CD1c-positive myeloid dendritic cell (primary cell): Measurements from ENCODE around the gene CCDC150.
A peak's percentile ranks its signal among the peaks of the same experiment; 100 is the strongest.
"Not testable (repeated sequence)": the region's sequence is repeated elsewhere in the genome, so short reads cannot be mapped to it uniquely, and the experiment has no call there.

ENCODE experiments used
- DNase-seq: peaks from one replicate; pipeline ENCODE4 v3.0.0-alpha.2; 2016; ENCODE audit errors: extremely low spot score

Gene CCDC150

DNA sequence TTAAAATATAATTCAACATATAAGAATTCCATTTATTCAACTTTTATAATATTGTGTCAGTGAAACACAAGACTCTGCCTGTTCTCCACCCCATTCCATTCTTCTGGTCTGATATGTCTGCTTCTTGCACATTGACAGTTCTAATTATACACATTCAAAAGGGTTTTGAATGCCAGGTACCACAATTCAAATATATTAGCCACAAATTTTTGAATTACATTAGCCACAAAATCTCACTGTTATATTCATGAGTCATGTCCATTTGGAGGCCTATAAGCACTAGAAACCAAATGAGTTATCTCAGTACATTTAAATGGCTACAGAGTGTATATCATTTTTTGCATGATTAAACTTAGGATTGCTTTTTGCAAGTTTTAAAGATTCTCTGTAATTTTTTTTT lies 72.1 kb downstream of the CCDC150 start:
- DNase-seq: no peak

DNA sequence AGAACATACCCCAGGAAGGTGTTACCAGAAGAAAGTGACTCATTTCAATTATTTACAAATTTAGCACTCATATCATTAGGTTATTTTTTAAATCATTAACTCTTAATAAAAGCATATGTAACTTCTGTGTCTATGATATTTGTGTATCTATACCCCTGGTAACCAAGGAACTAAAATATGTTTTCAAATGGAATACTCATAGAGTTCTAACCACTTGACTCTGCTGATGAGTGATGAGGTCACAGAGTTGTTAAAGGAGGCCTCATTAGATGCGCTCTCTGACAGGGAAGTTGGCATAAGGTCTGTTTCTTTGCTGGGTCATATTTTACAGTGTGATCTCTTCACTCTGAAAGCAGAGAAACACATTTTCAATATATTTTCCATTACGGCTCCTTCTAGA lies 73.4 kb downstream of the CCDC150 start:
- no peak for DNase-seq

DNA sequence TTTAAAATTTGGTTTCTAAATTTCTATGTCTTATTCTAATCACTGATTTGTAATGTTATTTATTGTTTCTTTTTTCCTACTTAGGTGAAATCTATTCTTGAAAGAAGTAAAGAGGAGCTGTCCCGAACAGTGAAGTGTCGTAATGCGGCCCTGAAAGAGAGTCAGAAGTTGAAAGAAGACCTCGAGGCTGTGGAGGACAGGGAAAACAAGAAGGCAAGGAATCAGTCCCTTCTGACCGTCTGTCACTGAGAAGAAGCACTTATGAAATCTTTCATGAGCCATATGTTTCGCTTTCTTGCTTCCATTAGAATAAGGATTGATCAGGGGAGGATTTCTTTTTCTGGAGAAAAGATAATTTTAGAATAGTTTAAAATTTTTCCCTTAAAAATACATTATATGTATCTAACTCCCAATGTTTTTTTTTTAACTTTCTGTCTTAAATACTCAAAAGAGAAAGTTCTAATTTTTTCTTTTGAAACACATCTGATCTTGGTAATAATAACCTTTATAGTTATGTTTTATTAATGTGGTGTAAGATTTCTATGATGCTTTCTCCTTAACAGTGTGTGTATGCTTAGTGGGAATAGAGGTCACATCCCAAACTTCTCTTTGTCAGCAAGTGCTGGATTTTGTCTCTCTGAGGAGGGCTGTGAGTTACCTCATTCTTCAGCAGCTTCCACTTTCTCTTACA lies 79.0 kb downstream of the CCDC150 start:
- no peak for DNase-seq

DNA sequence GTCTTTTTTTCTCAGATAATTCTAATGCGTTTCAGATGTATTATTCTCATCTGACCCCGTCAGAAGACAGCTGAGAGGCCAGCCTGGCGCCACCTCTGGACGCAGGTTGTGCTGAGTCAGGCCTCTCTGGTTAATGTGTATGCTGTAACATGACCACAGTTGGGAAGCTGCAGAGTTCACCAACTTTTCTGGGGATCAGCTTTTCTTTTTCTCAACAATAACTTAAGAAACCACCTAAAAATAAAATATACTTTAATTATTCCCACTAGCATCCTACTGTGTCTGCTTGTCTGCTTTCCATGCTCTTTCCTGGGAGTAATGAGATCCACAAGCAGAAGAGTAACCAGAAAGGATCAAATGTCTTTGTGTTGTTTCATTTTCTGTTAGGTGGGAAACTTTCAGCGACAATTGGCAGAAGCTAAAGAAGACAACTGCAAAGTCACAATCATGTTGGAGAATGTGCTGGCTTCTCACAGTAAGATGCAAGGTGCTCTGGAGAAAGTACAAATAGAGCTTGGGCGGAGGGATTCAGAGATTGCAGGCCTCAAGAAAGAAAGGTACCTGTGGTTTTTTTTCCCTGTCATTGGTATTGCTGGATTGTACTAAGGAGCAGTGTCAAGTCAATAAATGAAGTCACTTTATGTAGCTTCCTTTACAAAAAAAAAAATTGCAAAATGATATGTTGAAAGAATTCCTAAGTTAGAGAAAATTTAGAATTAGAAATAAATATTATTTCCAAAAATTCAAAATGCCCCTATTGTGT lies 79.8 kb downstream of the CCDC150 start:
- DNase-seq: no peak

DNA sequence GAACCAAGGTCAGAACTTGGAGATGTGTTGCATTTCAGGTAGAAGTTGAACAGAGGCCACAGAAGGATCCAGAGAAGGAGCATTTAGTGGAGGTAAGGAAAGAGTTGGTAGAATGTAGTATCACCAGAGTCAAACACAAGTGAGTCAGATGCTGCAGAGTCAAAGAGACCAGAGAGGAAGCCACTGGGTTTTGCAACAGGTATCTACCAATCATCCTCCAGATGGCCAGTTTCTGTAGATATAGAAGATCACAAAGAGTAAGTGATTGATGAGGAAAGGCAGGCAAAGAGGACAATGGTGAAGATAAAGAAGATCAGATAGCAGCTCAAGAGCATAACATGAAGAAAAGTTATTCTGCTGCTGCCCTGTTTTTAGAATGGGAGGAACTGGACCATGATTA lies 84.1 kb downstream of the CCDC150 start:
- no peak for DNase-seq

DNA sequence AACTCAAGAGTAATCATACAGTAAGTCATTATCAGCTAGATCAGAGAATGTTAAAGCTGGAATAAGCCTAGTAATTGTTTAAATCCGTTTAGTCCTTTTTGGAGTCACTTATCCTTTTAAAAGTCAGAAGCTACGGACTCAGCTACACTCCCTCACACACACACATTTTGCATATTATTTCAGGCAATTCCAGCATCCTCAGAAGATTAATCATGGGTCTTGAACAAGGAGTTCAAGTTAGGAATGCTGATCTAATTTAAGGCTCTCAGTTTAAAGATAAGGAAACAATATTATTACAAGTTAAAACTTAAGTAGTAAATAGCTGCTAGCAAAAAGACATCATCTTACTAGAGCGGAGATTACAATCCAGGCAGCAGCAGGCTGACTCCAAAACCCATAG lies 85.7 kb downstream of the CCDC150 start:
- no peak for DNase-seq

DNA sequence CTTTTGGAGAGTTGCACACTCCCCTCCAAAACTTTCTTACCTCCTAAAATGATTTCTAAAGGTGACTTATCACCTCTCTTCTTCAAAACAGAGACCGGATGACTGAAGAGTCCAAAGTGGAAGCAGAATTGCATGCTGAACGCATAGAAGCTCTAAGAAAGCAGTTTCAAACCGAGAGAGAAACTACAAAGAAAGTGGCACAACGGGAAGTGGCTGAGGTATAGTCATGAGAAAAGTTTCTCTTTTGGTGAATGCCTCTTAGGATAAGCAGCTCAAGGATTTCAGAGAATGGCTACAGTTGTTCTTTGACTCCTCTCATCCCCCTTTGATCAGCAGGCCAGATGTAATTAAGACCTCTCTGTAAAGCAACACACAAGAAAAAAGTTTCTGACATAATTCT lies 86.4 kb downstream of the CCDC150 start:
- no peak for DNase-seq

DNA sequence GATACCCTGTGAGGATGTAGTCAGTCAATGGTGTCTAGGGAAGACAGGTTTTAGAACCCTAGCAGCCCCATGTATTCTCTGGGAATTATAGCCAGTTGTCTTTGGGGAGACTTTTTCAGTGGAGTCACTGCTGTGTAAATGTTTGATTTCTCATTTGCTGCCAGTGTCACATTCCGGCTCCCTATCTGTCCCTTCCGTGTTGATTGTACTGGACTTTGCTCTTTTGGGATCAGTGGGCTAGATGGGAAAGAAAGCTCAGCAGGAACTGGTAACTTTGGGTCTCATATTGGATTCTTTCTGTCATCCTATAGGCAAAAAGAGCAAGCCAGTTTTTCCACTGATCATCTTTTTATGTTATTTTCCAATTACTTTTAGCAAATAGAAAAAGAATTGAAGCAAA lies 89.9 kb downstream of the CCDC150 start:
- no peak for DNase-seq

DNA sequence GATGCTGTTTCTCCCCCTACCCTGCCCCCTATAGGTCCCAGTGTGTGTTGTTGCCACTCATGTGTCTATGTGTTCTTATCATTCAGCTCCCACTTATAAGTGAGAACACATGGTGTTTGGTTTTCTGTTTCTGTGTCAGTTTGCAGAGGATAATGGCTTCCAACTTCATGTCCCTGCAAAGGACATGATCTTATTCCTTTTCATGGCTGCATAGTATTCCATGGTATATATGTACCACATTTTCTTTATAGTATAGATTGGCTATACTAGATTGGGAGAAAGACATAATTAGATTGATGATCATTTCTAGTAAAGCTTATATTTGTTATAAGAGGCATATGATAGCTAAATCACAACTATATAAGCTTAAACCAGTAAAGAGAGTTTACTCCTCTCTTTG lies 97.1 kb downstream of the CCDC150 start:
- DNase-seq: not testable (repeated sequence)

DNA sequence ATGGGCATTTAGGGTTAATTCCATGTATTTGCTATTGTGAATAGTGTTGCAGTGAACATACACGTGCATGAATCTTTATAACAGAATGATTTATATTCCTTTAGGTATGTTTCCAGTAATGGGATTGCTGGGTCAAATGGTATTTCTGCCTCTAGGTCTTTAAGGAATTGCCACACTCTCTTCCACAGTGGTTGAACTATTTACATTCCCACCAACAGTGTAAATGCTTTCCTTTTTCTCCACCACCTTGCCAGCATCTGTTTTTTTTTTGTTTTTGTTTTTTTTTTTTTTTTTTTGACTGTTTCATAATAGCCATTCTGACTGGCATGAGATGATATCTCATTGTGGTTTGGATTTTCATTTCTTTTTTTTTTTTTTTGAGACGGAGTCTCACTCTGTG lies 97.5 kb downstream of the CCDC150 start:
- no peak for DNase-seq

DNA sequence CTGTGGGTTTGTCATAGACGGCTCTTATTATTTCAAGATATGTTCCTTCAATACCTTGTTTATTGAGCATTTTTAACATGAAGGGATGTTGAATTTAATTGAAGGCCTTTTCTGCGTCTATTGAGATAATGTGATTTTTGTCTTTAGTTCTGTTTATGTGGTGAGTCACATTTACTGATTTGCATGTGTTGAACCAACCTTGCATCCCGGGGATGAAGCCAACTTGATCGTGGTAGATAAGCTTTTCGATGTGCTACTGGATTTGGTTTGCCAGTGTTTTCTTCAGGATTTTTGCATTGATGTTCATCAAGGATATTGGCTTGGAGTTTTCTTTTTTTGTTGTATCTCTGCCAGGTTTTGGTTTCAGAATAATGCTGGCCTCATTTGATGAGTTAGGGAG lies 99.5 kb downstream of the CCDC150 start:
- no peak for DNase-seq

DNA sequence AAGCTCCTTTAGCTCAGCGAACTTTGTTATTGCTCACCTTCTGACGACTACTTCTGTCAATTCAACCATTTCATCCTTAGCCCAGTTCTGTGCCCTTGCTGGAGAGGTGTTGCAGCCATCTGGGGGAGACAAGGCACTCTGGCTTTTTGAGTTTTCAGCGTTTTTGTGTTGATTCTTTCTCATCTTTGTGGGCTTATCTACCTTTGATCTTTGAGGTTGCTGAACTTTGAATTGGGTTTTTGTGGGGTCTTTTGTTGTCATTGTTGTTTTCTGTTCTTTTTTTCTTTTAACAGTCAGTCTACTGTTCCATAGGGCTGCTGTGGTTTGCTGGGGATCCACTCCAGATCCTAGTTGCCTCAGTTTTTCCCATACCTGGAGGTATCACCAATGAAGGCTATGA lies 102.7 kb downstream of the CCDC150 start:
- no peak for DNase-seq

DNA sequence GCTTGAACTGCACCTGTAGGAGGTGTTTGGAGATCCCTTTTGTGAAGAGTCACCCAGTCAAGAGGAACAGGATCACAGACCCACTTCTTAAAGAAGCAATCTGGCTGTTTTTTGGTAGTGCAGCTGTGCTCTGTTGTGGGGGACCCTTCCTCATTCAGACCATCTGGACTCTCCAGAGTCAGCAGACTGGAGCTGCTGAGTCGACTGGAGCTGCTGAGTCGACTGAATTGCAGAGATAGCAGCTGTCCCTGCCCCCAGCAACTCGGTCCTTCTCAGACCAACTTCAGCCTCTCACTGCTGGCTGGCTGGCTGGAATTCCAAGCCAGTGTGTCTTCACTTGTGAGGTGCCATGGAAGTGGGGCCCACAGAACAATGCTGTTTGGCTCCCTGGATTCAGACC lies 103.2 kb downstream of the CCDC150 start:
- DNase-seq: no peak

DNA sequence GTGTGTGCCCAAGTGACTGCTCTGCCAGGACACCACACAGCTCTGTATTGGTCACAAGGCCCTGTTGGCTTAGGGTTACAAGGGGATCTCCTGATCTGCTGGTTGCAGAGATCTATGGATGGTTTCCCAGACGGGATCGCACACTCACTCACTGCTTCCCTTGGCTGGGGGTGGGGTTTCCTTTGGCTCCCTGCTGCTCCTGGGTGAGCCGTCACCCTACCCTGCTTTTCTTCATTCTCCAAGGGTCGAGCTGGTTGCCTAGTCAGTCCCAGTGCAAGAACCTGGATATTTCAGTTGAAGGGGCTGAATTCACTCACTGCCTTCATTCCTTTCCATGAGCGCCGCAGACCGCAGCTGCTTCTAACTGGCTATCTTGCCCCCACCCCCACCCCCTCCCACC lies 103.7 kb downstream of the CCDC150 start:
- no peak for DNase-seq

DNA sequence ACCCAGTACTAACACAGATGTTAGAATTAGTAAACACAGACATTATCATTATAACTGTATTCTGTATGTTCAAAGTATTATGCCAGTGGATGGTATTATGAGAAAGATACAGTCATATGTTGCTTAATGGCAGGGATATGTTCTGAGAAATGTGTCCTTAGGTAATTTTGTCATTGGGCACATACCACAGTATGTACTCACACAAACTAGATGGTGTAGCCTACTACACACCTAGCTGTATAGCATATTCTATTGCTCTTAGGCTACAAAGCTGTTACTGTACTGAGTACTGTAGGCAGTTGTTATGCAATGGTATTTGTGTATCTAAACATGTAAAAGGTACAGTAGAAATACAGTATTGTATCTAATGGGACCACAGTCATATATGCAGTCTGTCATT lies 106.2 kb downstream of the CCDC150 start:
- no peak for DNase-seq

DNA sequence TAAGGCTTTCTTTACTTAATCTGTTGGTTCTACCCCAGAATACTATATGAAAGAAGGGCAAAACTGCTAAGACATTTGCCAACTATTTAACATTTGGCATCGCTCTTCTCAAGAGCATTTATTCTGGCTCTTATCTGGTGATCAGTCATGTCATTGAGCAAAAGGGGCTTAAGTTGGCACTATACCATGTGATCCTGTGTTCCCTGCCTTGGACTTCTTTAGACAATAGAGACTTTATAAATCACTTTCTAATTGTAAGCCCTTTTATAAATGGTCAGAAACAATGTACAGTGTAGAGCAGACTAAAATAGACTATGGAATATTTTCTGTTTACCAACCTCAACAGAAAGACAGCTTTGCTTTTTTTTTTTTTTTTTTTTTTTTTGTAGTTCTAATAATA lies 107.9 kb downstream of the CCDC150 start:
- DNase-seq: no peak

DNA sequence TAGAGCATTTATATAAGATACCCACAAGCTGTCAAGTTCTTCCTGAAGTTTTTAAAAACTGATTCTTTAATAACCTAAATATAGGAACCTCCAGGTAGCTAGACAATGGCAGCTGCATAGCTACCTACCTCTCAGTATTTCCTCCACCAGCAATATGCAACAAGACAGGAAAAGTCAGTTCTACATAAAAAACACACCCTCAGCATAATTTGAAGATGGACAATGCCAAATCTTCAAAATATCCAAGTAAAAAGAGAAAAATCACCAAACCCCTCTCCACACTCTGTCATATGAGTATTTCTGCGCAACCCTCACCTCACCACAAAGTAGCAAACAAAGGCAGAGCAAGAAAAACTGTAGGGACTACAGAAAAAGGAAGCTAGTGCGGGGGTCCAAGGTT lies 108.6 kb downstream of the CCDC150 start:
- no peak for DNase-seq

DNA sequence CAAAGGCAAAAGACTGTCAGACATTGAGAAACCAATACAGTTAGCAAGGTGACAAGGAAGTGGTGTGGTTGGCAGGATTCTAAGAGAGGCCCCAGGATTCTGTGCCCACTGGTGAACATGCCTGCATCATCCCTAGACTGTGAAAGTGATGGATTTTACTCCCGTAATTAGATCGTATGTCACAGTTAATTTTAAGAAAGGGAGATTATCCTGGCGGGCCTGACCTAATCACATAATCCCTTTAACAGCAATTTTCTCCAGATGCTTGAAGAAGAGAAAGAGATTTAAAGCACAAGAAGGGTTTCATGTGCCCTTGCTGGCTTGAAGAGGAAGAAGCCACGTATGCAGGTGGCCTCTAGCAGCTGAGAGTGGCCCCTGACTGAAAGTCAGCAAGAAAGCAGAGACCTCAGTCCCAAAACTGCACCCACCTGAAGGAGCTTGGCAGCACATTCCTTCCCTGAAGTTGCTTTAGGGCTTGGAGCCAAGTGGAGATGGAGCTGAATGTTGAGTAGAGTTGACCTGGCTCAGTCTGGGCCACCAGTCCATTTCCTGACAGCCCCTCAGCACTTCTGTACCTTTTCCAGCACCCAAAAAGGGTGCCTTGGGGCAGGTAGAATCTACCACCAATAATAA lies 110.9 kb downstream of the CCDC150 start:
- DNase-seq: no peak

DNA sequence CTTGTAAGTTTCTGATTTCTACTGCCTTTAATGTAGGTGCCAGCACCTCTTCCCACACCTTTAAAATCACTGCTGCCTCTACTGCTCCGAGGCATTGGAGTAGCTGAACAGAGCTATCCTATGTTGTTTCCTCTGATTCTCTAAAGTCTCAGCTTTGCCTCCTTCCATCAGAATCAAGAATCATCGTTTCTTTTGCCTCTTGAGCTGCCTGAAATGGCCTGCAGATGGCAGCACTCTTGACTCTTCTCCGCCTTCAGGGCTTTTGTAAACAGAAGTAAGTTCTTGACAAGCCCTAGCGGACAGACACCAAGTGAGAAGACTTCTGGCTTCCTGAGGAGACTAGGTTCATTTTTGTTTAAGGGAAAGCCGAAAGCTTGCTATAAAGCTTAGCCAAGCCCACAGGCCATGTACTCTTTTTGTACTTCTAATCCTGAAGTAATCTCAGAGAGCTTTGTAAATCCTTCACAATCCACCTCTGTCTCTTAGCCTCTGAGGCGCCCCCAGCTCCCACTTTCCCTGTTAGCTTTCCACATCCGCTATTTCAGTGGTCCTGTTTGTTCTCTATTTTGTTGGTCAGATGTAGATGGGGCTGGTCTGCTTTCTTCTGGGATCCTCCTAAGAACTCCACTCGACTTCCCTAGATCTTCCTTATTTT lies 111.6 kb downstream of the CCDC150 start:
- DNase-seq: peak; percentile 73

DNA sequence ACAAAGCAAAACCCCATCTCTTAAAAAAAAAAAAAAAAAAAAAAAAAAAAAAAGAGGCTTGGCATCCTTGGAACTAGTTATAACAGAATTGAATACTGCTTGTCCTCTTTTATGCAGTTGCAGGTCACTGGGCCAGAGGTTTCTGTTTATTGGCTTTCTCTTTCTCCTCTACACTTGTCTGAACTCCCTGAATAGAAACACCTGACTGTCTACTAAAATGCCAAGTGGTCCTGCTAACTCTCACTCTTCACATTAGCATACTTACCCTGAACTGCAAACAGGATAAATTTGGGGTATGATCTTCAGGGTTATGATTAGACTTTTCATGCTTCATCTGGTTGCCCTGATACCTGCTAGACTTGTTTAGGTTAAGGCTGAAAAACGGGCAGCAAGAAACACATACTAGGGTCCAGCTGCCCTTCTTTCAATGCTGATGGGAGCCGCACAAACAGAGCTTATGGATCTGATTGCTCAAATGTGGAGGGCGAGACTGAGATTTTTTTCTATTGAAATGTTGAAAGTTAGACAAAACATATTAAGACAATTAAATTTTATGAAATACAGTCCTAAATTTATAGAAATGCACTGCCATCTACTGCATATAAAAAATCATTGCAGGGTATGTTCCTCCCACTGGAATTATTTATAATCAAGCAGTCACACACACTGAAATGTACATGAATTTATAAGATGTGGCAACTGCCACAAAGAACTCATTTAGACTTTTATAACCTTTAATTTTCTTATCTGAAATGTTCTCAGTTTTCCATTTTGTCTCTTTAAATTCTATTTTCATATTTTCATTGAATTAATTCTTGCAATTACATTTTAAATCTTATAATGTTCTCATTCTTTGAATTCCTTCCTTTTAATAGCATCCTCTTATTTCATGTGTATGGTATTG lies 119.2 kb downstream of the CCDC150 start:
- no peak for DNase-seq

DNA sequence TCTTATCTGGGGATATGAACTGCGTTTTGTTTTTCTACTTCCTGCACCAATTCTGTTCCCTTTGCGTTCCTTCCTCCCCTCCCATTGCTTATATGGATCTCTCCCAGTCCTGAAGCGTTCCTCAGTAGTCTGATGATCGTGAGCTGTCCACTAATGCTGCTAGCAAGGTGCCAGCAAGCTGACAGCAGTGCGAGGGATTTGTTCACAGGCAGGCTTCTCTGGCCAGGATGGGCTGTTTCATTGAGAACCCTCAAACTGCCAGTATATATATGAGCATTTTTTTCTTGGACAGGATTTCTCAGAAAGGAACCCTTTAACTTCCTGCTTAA lies 119.8 kb downstream of the CCDC150 start:
- no peak for DNase-seq

DNA sequence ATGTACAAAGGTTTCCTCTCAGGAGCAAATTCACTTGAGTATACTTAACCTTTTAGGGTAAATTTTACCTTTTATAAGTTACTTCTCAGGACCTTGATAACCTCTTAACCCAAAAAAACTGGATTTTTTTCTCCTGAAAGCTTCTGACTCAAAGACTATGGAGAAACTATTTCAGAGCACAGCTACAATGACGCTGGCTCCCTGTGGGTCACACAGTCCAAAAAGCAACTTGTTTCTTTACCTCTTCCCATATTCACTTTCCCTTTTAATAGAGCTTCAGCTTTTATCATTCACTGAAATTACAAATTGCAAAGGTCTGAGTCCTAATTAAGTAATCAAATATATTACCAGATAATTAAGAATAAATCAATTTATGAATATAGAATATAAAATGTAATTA lies 127.6 kb downstream of the CCDC150 start:
- no peak for DNase-seq
